ENCODE results near the gene PLXNA1.

PLXNA1 gene

DNA sequence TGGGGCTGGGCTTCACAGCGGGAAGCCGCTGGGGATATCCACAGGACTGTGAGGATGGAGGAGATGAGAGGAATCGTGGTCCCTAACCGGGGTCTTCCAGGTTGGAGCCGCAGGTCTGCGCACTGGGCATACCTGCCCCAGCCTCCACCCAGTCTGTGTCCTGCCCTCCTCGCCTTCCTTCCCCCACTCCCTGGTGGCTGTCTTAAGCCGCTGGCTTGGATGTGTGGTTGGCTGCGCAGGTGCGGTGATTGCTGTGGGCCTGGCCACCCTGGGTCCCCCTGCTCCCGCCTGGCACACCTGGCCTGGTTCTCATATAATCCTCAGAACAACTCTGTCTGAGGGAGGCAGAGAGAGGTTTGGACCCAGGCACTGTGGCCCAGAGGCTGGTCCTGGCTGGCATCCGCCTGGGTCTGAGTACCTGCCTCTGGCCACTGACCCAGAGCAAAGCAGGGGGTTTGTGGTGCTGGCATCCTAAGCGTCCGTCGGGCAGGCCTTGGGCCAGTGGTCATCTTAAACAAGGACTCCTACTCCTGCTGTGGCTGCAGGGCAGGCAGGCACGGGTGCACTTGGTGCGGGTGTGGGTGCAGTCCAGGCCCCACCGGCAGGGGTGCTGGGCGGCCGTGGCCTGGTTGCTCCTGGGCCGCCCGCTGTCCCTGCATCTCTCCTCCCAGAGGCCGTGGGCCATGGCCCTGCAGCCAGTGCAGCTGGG is 18.7 kb downstream of the PLXNA1 start:
- no peak for DNase-seq (ENCODE audit: low read depth in 2 of 2, low spot score in 1 of 2)

DNA sequence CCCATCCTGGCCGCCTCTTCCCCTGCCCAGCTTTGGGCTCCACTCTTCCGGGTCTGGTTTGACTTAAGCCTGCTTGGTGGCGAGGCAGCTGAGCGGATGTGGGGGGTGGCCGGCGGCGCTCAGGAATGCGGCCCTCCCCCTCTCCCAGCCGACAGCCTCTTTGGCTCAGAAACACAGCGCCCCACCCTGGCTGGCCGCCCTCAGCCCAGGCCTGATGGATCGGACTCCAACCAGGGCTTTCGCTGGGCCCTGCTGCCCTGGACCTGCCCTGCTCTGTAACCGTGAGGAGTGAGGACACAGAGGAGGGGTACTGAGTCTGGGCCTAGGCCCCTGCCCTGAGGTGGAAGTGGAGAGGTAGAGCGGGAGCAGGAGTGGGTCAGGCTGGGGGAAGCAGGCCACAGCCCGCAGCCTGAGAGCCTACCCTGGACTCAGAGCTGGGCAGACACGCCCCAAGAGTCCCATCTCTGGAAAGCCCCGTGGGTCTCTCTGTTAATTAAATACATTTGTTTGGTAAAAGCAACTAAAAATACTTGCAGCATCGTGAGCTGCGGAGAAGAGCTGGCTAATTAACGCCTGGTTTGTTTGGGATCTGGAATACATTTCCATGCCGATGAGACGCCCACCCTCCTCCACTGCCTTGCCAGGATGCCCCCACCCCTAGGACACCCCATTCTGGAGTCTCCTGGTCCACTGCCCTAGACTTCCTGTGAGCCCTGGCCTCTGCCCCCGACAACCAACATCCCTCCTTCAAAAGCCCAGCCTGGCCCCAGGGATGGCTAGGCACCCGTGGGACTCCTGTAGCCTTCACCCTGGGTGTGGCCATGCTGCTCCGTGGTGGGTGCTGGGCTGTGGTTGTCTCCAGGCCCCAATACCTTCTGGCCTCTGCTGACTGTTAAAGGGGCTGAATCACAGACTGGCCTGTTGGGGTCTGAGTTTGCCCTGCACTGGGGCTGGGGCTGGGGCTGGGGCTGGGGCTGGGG is 19.6 kb downstream of the PLXNA1 start:
- no peak for DNase-seq (ENCODE audit: low read depth in 2 of 2, low spot score in 1 of 2)

DNA sequence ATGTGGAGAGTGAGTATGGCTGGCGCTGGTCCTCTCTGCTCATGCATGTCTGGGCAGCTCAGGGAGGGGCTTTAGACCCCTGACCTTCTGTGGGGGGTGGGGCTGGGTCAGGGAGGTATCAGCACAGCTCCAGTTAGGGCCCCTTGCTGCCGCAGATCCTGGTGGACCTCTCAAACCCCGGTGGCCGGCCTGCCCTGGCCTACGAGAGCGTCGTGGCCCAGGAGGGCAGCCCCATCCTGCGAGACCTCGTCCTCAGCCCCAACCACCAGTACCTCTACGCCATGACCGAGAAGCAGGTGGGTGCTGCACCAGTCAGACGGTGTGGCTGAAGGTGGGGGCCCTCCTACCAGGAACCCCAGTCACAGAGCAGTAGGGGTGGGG is 20.2 kb downstream of the PLXNA1 start:
- no peak for DNase-seq (ENCODE audit: low read depth in 2 of 2, low spot score in 1 of 2)

DNA sequence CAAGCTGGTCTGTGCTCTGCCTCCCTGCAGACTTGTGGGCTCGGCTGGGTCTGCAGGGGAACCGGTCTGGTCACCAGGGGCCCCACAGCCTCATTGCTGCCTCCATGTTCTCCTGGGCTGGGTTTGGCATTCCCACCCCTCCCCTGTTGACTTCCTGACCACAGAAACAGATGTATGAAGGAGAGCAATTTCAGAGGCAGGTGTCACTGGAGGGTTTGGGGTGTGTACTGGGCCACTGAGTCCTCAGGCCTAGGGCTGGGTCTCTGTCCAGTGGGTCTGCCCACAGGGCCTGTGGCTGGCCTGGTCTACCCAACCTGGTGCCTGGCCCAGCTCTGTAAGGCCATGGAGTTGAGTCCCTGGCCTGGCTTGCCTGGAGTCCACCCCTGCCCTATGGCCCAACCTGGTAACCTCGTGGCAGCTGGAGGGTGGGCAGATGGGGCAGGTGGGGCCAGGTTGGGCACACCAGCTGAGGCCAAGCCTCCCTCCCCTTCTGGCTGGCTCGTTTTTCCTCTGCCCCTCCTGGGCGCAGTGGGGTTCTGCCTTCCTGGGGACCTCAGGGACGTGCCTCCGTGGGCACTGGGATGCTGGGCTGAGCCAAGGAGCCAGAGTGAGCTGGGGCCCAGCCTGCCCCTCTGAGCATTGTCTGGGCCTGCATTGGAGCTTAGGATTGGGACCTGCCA is 20.8 kb downstream of the PLXNA1 start:
- DNase-seq (ENCODE audit: low read depth in 2 of 2, low spot score in 1 of 2), result no peak

DNA sequence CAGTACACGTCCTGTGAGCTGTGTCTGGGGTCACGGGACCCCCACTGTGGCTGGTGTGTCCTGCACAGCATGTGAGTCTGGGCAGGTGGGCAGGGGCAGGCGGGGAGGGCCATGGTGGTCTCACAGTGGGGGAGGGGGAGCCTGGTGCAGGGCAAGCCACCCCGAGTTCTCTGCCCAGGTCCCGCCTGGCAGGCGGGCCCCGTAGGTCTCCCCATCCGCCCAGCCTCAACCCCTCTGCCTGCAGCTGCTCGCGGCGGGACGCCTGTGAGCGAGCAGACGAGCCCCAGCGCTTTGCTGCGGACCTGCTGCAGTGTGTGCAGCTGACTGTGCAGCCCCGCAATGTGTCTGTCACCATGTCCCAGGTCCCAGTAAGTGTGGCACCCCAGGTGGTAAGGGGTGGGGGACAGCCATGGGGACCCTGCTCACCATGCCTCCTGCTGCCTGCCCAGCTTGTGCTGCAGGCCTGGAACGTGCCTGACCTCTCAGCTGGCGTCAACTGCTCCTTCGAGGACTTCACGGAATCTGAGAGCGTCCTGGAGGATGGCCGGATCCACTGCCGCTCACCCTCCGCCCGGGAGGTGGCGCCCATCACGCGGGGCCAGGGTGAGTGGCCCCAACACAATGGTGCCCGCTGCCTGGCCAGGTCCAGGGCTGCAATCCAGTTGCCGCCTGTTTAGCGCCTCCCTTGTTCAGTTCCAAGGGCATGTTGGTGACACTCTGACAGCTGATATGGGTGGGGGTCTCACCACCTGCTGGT is 21.9 kb downstream of the PLXNA1 start:
- no peak for DNase-seq (ENCODE audit: low read depth in 2 of 2, low spot score in 1 of 2)

DNA sequence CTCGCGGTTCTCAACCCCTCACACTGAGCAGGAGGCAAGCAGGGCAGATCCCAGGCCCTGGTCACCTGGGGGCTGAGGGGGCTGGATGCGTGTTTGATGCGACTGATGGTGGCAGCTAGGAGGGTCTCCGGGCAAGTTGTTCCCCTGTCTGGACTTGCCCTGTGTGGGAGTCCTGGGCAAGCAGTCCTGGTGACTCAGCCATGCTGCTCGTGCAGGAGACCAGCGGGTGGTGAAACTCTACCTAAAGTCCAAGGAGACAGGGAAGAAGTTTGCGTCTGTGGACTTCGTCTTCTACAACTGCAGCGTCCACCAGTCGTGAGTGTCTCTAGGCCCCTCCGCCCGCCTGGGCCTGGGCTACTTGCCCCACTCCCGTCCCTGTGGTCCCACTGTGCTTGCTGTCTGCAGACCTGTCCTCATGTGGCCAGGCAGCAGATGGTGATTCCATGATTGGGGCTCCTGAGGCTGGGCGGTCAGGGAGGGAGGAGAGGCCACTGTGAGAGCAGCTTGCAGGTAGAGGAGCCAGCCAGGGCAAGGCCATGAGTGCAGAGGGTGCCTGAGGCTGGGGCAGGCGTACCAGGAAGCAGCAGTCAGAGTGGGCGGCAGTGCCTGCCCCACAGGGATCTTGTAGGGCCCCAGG is 23.1 kb downstream of the PLXNA1 start:
- no peak for DNase-seq (ENCODE audit: low read depth in 2 of 2, low spot score in 1 of 2)

DNA sequence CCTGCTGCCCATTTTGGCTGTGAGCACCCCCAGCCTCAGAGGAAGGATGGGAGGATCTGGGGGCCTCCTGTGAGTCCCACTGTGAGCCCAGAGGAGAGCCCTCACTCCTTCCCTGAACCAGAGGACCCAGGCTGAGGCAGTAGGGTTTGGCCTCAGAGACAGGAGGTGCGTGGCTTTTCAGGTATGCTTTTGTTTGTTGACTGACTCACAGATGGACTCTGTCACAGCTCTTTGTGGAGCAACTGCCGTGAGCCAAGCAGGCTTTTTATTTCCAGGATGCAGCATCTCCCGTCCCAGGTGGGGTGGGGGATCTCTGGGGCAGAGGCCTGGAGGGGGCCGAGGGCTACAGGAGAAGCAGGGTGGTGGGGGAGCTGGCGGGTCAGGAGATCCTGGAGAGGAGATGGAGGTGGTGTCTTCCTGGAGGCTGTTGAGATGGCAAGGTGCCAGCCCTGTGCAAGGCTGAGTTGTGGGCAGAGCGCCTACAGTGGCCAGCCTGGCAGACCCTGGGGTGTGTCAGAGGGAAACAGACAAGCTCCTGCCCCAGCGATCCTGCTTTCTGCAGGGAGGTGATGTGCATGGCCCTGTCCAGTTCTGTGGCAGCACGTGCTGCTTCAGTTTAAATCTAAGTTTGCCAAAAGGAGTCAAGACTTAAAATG is 24.0 kb downstream of the PLXNA1 start:
- DNase-seq (ENCODE audit: low read depth in 2 of 2, low spot score in 1 of 2), result no peak

DNA sequence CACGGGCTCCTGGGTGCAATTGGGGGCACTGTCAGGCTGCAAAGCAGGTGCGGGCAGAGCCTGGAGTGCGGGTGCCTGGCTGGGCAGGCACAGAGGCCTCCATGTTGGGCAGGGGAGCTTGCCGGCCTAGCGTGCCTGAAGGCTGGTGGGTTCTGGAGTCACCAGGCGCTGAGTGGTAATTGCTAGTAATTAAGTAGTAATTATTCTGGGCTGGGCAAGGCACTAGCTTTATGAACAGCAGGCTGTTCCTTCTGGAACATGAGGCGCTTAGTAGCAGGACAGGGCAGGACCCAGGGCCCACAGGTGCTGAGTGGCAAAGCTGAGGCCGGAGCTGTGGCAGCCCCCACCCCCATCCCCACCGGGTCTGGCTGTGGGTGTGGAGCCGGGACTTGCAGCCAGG is 25.3 kb downstream of the PLXNA1 start:
- no peak for DNase-seq (ENCODE audit: low read depth in 2 of 2, low spot score in 1 of 2)

DNA sequence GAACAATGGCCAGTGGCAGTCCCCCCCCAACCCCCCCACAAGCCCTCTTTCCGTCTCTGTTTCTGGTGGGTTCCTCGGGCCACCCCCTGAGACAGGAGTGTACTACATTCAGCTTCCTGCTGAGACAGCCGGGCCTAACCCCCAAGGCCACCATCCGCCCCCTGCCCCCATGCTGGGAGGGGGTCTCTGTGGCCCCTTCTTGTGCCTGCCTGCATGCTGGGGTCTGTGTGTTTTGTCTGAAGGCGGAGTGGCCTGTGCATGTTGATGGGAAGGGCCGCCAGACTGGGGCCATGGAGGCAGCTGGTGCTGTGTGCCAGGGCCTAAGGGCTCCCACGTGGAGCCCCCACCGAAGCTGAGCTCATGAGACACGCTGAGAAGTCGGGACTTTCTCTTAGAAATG is 26.6 kb downstream of the PLXNA1 start:
- no peak for DNase-seq (ENCODE audit: low read depth in 2 of 2, low spot score in 1 of 2)

DNA sequence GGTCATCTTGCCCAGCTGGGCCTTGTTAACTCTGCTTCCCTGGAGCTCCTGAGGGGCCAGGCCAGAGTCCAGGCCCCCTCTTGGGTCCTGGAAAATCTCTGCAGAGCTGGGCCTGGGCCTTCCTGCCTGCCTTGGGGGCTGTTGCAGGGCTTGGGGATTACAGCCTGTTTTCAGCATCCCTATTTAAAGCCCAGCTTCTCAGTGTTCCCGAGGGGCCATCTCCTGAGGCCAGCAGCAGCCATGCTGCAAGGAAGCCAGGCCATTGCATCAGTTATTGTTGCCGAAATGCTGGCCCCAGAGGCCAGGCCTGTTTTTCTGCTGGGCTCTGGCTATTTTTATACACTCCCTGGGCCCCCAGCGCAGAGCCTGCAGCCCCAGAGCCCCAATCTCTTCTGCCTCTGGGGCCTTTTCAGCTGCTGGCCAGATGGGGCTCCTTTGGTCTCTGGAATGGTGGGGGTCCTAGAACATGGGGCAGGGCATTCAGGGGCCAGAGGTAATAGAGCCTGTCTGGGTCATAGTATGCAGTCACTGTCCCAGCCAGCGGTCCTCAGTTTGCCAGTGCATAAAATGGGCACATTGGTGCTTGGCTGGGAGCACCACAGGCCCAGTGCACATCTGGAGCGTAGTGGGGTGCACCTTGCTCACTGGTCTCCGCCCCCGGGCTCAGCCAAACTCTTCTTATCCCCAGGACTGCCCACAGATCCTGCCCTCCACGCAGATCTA is 28.5 kb downstream of the PLXNA1 start:
- DNase-seq (ENCODE audit: low read depth in 2 of 2, low spot score in 1 of 2), result no peak

DNA sequence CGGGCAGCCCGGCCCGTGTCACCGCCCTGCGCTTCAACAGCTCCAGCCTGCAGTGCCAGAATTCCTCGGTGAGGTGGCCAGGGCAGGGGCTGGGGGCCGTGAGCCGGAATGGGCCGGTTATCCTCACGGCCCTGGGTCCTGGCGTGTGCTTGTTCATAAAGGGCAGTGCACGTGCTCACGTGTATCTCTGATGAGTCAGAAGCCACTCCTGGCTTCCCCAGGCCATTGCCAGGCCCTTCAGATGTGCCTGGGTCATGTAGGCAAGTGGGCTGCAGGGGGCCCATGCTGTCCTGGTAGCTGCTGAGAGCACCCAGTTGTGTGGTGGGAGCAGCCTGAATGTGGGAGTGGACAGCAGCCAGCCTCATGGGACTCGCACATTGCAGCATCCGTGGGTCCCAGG is 29.2 kb downstream of the PLXNA1 start:
- DNase-seq (ENCODE audit: low read depth in 2 of 2, low spot score in 1 of 2), result no peak

DNA sequence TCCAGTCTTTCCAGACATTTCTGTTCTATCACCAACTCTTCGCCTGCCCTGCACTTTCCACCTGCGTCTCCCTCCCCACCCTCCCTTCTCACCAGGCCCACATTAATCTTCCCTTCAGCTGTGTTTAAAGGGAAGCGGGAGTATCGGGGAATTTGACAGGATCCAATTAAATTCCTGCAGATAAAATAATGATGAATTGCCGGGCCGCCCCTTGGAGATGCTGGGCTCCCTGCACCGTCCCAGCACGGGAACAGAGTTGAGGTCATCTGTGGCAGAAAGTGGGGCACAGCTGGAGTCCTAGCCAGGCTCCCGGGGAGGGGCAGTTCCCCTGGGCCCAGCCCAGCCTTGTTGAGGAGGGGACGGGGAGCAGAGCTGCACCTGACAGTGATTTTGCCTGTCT is 30.3 kb downstream of the PLXNA1 start:
- no peak for DNase-seq (ENCODE audit: low read depth in 2 of 2, low spot score in 1 of 2)

DNA sequence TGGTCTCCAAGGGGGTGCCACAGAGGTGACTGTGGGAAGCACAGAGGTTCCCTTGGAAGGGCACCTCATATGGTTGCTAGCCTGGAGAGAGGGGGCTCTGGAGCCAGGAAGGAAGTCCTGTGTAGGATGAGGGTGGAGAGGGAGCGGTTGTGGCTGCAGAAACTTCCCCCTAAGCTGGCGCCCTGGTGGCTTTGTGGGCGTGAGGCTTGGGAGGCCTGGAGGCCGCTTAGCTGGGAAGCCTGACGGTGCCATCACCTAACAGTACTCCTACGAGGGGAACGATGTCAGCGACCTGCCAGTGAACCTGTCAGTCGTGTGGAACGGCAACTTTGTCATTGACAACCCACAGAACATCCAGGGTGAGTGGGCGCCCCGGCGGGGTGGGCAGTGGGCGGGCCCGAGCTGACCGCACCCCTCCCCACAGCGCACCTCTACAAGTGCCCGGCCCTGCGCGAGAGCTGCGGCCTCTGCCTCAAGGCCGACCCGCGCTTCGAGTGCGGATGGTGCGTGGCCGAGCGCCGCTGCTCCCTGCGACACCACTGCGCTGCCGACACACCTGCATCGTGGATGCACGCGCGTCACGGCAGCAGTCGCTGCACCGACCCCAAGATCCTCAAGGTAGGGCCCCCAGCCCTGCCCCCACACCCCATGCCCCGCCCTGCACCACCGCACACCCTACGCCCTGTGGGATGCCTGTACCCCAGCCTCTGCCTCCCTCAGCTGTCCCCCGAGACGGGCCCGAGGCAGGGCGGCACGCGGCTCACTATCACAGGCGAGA is 31.0 kb downstream of the PLXNA1 start:
- no peak for DNase-seq (ENCODE audit: low read depth in 2 of 2, low spot score in 1 of 2)

DNA sequence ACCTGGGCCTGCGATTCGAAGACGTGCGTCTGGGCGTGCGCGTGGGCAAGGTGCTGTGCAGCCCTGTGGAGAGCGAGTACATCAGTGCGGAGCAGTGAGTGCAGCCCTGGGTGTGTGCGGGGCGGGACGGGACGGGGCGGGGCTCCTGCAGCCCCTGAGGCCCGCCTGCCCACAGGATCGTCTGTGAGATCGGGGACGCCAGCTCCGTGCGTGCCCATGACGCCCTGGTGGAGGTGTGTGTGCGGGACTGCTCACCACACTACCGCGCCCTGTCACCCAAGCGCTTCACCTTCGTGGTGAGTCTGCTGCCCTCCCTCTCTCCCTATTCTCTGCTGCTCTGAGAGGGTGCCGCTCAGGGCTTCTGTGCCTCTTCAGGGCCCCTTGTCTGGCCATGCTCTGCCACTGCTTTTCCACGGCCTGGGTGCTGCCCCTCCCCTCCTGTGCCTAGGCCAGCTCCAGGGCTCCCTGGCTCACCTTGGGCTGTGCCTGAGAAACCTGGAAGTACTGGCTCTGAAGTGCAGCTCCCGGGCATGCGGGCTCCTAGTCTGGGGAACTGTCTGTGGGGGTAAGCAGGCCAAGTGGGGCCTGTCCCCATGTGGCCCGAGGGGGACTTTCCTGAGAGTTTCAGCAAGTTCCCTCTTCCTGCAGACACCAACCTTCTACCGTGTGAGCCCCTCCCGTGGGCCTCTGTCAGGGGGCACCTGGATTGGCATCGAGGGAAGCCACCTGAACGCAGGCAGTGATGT is 31.8 kb downstream of the PLXNA1 start:
- DNase-seq (ENCODE audit: low read depth in 2 of 2, low spot score in 1 of 2), result no peak

DNA sequence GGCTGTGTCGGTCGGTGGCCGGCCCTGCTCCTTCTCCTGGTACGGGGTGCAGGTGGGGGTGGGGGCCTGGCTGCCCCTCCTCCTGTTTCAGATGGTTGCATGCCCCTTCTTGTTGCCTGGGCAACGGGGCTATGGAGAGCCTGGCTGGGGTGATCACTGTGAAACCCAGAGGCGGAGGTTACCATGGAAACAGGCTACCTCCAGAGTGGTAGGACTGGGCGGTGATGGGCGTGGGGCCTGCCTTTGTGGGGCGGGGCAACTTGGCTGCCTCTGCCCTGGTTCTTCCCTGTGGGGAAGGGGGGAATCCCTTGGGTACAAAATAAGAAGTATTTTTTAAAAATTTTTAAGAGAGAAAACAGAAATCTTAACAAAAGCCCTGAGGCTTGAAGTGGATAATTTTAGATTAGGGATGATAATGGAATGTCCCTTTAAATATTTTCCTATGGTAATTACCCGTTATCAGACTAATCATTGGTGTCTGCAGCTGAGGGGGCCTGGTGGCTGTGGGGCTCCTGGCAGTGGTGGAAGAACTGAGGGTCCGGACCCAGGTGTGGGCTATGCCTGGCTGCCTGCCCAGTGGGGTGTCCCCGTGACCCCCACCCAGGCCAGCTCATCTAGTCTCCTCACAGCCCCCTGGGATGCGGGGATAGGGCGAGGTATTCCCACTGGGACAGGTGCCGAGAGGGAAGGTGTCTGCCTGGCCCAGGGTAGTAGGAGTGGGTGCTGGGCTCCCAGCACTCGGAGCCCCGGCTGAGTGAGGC is 32.5 kb downstream of the PLXNA1 start:
- DNase-seq (ENCODE audit: low read depth in 2 of 2, low spot score in 1 of 2), result no peak

DNA sequence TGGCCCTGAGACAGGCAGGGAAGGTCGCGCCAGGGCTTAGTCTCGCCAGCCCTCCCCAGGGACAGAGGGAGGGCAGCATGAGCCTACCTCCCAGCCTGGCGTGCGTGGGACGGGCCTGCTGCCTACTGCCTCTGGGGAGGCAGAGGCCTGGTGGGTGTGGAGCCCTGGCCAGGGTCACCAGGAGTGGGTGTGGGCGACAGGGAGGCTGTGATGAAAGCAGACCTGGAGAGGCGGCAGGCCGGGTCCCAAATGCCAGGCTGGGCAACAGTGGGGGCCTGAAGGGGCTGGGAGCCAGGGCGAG is 33.1 kb downstream of the PLXNA1 start:
- DNase-seq (ENCODE audit: low read depth in 2 of 2, low spot score in 1 of 2), result no peak

DNA sequence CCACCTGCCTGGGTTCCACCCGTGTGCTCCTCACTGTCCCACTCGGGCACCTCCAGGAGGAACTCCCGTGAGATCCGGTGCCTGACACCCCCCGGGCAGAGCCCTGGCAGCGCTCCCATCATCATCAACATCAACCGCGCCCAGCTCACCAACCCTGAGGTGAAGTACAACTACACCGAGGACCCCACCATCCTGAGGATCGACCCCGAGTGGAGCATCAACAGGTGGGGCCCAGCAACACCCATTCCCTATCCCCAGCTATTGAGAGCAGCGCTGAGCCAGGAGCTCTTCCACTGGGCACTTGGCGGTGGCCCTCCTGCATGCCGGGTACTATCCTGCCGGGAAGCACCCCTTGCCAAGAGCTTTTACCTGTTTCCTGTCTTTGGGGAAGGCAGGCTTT is 33.5 kb downstream of the PLXNA1 start:
- DNase-seq (ENCODE audit: low read depth in 2 of 2, low spot score in 1 of 2), result no peak

DNA sequence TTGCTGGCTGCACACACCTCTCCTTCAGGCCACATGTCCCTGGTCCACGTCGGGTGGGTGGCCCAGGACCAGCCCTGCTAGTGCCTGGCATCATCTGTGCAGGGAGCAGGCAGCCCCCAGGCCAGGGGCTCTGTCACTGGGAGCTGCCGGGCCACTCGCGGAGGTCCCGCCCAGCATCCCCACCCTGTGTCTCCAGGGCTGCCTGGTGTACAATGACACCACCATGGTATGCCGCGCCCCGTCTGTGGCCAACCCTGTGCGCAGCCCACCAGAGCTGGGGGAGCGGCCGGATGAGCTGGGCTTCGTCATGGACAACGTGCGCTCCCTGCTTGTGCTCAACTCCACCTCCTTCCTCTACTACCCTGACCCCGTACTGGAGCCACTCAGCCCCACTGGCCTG is 34.3 kb downstream of the PLXNA1 start:
- DNase-seq (ENCODE audit: low read depth in 2 of 2, low spot score in 1 of 2), result no peak

Measured in stimulated activated CD8-positive, alpha-beta memory T cell treated with anti-CD3 and anti-CD28 coated beads, Interleukin-4, amount 100 ng/mL, for 4 hours (primary cell).